ENCODE measurements around the gene CMSS1.

Gene CMSS1

GRCh38 chr3:100073049-100073713, 255.5 kb downstream of the CMSS1 start:
- peak overlapping the region; percentile 6 for H3K4me3 ChIP-seq (ENCODE audit: extremely low read depth, insufficient read depth, low read length, poor library complexity, severe bottlenecking)
- 29% methylated on average over 1 of the region's 1 CpG; no CpG with 5 or more reads in 1 of the 2 experiments for WGBS, 2 experiments (ENCODE audit: insufficient coverage in 2 of 2)

GRCh38 chr3:100073714-100074307, 256.1 kb downstream of the CMSS1 start:
- 25 to 32% methylated on average over 3 to 10 of the region's 10 CpGs for WGBS, 2 experiments (ENCODE audit: insufficient coverage in 2 of 2)
- H3K4me1 ChIP-seq (ENCODE audit: control insufficient read depth, insufficient read depth, low read length, poor library complexity, severe bottlenecking): peaks cover 44% of the 10 kb centered on the region
- peak overlapping the region; percentile 6 for H3K4me3 ChIP-seq (ENCODE audit: extremely low read depth, insufficient read depth, low read length, poor library complexity, severe bottlenecking)
- H3K36me3 ChIP-seq (ENCODE audit: control insufficient read depth, insufficient read depth, low read length): no peaks in the 10 kb centered on the region
- H3K27ac ChIP-seq (ENCODE audit: low read depth, low read length, severe bottlenecking): peak overlapping the region; percentile 97
- H3K9me3 ChIP-seq (ENCODE audit: control insufficient read depth, low read length): no peaks in the 10 kb centered on the region

More at GRCh38 chr3:100073049-100073713, 255.5 kb downstream of the CMSS1 start:
- peak overlapping the region; percentile 97 for H3K27ac ChIP-seq (ENCODE audit: low read depth, low read length, severe bottlenecking)
- no peaks in the 10 kb centered on the region for H3K36me3 ChIP-seq (ENCODE audit: control insufficient read depth, insufficient read depth, low read length)
- no peaks in the 10 kb centered on the region for H3K9me3 ChIP-seq (ENCODE audit: control insufficient read depth, low read length)
- H3K4me1 ChIP-seq (ENCODE audit: control insufficient read depth, insufficient read depth, low read length, poor library complexity, severe bottlenecking): peaks cover 44% of the 10 kb centered on the region

- H3K4me1 ChIP-seq (ENCODE audit: control insufficient read depth, insufficient read depth, low read length, poor library complexity, severe bottlenecking): peaks cover 44% of the 10 kb centered on the region
- 87 to 95% methylated on average over 2 of the region's 4 CpGs for WGBS, 2 experiments (ENCODE audit: insufficient coverage in 2 of 2)
- peak overlapping the region; percentile 33 for H3K27ac ChIP-seq (ENCODE audit: low read depth, low read length, severe bottlenecking)
- no peaks in the 10 kb centered on the region for H3K9me3 ChIP-seq (ENCODE audit: control insufficient read depth, low read length)
- no peak overlapping the region for H3K4me3 ChIP-seq (ENCODE audit: extremely low read depth, insufficient read depth, low read length, poor library complexity, severe bottlenecking)
- H3K36me3 ChIP-seq (ENCODE audit: control insufficient read depth, insufficient read depth, low read length): no peaks in the 10 kb centered on the region
These were observed 257.5 kb downstream of the CMSS1 start for GRCh38 chr3:100075196-100075595.

GRCh38 chr3:100075851-100076730, 258.4 kb downstream of the CMSS1 start:
- WGBS, 2 experiments (ENCODE audit: insufficient coverage in 2 of 2): 86 to 92% methylated on average over 1 to 2 of the region's 4 CpGs
- H3K36me3 ChIP-seq (ENCODE audit: control insufficient read depth, insufficient read depth, low read length): no peaks in the 10 kb centered on the region
- peak overlapping the region; percentile 51 for H3K27ac ChIP-seq (ENCODE audit: low read depth, low read length, severe bottlenecking)
- peaks cover 42% of the 10 kb centered on the region for H3K4me1 ChIP-seq (ENCODE audit: control insufficient read depth, insufficient read depth, low read length, poor library complexity, severe bottlenecking)
- H3K4me3 ChIP-seq (ENCODE audit: extremely low read depth, insufficient read depth, low read length, poor library complexity, severe bottlenecking): no peak overlapping the region
- H3K9me3 ChIP-seq (ENCODE audit: control insufficient read depth, low read length): no peaks in the 10 kb centered on the region

- H3K36me3 ChIP-seq (ENCODE audit: control insufficient read depth, insufficient read depth, low read length): no peaks in the 10 kb centered on the region
- WGBS, 2 experiments (ENCODE audit: insufficient coverage in 2 of 2): 83 to 98% methylated on average over 4 of the region's 7 CpGs
- no peaks in the 10 kb centered on the region for H3K9me3 ChIP-seq (ENCODE audit: control insufficient read depth, low read length)
- no peak overlapping the region for H3K27ac ChIP-seq (ENCODE audit: low read depth, low read length, severe bottlenecking)
- no peak overlapping the region for H3K4me3 ChIP-seq (ENCODE audit: extremely low read depth, insufficient read depth, low read length, poor library complexity, severe bottlenecking)
- peaks cover 42% of the 10 kb centered on the region for H3K4me1 ChIP-seq (ENCODE audit: control insufficient read depth, insufficient read depth, low read length, poor library complexity, severe bottlenecking)
These were observed 259.3 kb downstream of the CMSS1 start for GRCh38 chr3:100076731-100077529.

GRCh38 chr3:100079328-100079727, 261.7 kb downstream of the CMSS1 start:
- Histone ChIP-seq H3K4me3 (ENCODE audit: extremely low read depth, insufficient read depth, low read length, poor library complexity, severe bottlenecking) (no peak overlapping the region), H3K9me3 (ENCODE audit: control insufficient read depth, low read length) (no peaks in the 10 kb centered on the region), H3K4me1 (ENCODE audit: control insufficient read depth, insufficient read depth, low read length, poor library complexity, severe bottlenecking) (peaks cover 22% of the 10 kb centered on the region), H3K36me3 (ENCODE audit: control insufficient read depth, insufficient read depth, low read length) (no peaks in the 10 kb centered on the region), H3K27ac (ENCODE audit: low read depth, low read length, severe bottlenecking) (no peak overlapping the region)
- WGBS, 2 experiments (ENCODE audit: insufficient coverage in 2 of 2): no CpG with 5 or more reads among the region's 1 CpG

GRCh38 chr3:100080573-100080972, 262.9 kb downstream of the CMSS1 start:
- Histone ChIP-seq H3K4me1 (ENCODE audit: control insufficient read depth, insufficient read depth, low read length, poor library complexity, severe bottlenecking) (peaks cover 21% of the 10 kb centered on the region), H3K36me3 (ENCODE audit: control insufficient read depth, insufficient read depth, low read length) (no peaks in the 10 kb centered on the region), H3K27ac (ENCODE audit: low read depth, low read length, severe bottlenecking) (no peak overlapping the region), H3K9me3 (ENCODE audit: control insufficient read depth, low read length) (no peaks in the 10 kb centered on the region), H3K4me3 (ENCODE audit: extremely low read depth, insufficient read depth, low read length, poor library complexity, severe bottlenecking) (no peak overlapping the region)
- 100% methylated on average over 1 of the region's 2 CpGs for WGBS, 2 experiments (ENCODE audit: insufficient coverage in 2 of 2)

- Histone ChIP-seq H3K27ac (ENCODE audit: low read depth, low read length, severe bottlenecking) (no peak overlapping the region), H3K9me3 (ENCODE audit: control insufficient read depth, low read length) (no peaks in the 10 kb centered on the region), H3K4me3 (ENCODE audit: extremely low read depth, insufficient read depth, low read length, poor library complexity, severe bottlenecking) (no peak overlapping the region), H3K4me1 (ENCODE audit: control insufficient read depth, insufficient read depth, low read length, poor library complexity, severe bottlenecking) (peaks cover 14% of the 10 kb centered on the region), H3K36me3 (ENCODE audit: control insufficient read depth, insufficient read depth, low read length) (no peaks in the 10 kb centered on the region)
- no CpG with 5 or more reads among the region's 1 CpG for WGBS, 2 experiments (ENCODE audit: insufficient coverage in 2 of 2)
These were observed 263.6 kb downstream of the CMSS1 start for GRCh38 chr3:100081311-100081710.

- no peak overlapping the region for H3K27ac ChIP-seq (ENCODE audit: low read depth, low read length, severe bottlenecking)
- no peak overlapping the region for H3K4me3 ChIP-seq (ENCODE audit: extremely low read depth, insufficient read depth, low read length, poor library complexity, severe bottlenecking)
- no peaks in the 10 kb centered on the region for H3K9me3 ChIP-seq (ENCODE audit: control insufficient read depth, low read length)
- WGBS, 2 experiments (ENCODE audit: insufficient coverage in 2 of 2): 86% methylated on average over 1 of the region's 2 CpGs
- no peaks in the 10 kb centered on the region for H3K36me3 ChIP-seq (ENCODE audit: control insufficient read depth, insufficient read depth, low read length)
- peaks cover 6% of the 10 kb centered on the region for H3K4me1 ChIP-seq (ENCODE audit: control insufficient read depth, insufficient read depth, low read length, poor library complexity, severe bottlenecking)
These were observed 264.5 kb downstream of the CMSS1 start for GRCh38 chr3:100081986-100082692.

- no peak overlapping the region for H3K4me3 ChIP-seq (ENCODE audit: extremely low read depth, insufficient read depth, low read length, poor library complexity, severe bottlenecking)
- no peak overlapping the region for H3K27ac ChIP-seq (ENCODE audit: low read depth, low read length, severe bottlenecking)
- H3K36me3 ChIP-seq (ENCODE audit: control insufficient read depth, insufficient read depth, low read length): no peaks in the 10 kb centered on the region
- no peaks in the 10 kb centered on the region for H3K9me3 ChIP-seq (ENCODE audit: control insufficient read depth, low read length)
- no CpG with 5 or more reads among the region's 1 CpG for WGBS, 2 experiments (ENCODE audit: insufficient coverage in 2 of 2)
- no peaks in the 10 kb centered on the region for H3K4me1 ChIP-seq (ENCODE audit: control insufficient read depth, insufficient read depth, low read length, poor library complexity, severe bottlenecking)
These were observed 265.1 kb downstream of the CMSS1 start for GRCh38 chr3:100082714-100083113.
